Measurements from ENCODE around the gene AFTPH. TPM values are rescaled to one million over a fixed set of nuclear protein-coding genes. Genes with fewer than 3 reads are reported as not detected.

Gene AFTPH
- total RNA-seq, 1 donor from 2014 or later = 13.1 TPM

DNA sequence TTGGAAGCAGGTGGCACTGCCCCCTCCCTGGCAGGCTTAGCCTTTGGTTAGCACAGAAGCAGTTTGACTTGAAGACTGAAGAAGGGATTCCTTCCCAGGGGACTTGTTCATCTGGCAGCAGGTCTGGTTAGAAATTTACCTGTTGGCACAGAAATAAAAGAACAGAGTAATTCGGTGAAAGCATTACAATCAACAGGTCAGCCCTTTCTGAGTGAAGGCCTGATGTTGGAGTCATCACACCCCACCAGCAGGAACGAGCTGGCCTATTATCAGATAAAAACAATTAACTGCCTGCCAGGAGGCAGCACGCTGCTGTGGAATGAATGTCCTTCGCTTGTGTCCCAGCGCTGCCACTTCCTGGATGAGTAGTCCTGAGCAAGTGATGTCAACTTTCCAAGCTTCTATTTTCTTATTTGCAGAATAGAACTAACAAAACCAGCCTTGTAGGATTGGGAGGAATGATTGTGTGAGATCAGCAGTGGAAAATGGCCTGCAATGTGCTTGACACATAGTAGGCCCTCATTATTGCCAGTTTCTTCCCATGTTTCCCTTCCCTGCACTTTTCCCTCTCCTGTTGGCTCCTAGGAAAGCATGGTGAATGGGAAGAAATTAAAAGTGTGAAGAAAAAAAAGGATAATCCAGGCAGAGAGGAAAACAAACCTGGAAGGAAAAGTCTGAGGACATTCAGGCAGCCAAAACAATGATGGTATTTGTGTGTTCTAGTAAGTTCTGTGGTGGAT, 41.2 kb upstream of the AFTPH start:
- TF ChIP-seq, protein P1, sequence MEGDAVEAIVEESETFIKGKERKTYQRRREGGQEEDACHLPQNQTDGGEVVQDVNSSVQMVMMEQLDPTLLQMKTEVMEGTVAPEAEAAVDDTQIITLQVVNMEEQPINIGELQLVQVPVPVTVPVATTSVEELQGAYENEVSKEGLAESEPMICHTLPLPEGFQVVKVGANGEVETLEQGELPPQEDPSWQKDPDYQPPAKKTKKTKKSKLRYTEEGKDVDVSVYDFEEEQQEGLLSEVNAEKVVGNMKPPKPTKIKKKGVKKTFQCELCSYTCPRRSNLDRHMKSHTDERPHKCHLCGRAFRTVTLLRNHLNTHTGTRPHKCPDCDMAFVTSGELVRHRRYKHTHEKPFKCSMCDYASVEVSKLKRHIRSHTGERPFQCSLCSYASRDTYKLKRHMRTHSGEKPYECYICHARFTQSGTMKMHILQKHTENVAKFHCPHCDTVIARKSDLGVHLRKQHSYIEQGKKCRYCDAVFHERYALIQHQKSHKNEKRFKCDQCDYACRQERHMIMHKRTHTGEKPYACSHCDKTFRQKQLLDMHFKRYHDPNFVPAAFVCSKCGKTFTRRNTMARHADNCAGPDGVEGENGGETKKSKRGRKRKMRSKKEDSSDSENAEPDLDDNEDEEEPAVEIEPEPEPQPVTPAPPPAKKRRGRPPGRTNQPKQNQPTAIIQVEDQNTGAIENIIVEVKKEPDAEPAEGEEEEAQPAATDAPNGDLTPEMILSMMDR (IDR thresholded peaks at IDR 0.05; ENCODE audit: unreplicated experiment) = no peak
- DNase-seq (ENCODE audit: low spot score) = no peak
- H3K9me3 Mint-ChIP-seq (ENCODE audit: unreplicated experiment) = no peaks in the 10 kb centered on the region
- no peaks in the 10 kb centered on the region for H3K36me3 Mint-ChIP-seq (ENCODE audit: low read depth, unreplicated experiment)
- peaks cover 15% of the 10 kb centered on the region for H3K4me1 Mint-ChIP-seq (ENCODE audit: unreplicated experiment)
- H3K27ac Mint-ChIP-seq (ENCODE audit: unreplicated experiment) = no peak overlapping the region
- H3K4me3 Mint-ChIP-seq (ENCODE audit: unreplicated experiment) = no peak overlapping the region
- no peaks in the 10 kb centered on the region for H3K27me3 Mint-ChIP-seq (ENCODE audit: unreplicated experiment)

DNA sequence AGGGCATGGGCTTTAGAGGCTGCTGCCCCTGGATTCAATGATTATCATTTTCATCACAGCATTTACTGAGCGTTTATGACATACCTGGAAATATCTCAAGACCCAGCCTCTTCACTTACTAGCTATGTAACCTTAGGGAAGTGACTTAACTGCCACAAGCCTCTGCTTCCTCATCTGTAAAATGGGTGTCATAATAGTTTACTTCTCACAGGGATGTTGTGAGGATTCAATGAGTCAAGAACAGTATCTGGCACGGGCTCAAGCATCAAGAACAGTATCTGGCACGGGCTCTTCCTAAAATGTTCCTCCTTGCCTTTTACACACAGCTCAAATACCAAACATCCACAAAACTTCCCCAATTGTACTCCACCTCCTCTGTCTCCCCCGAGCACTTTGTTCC, 38.8 kb upstream of the AFTPH start:
- no peaks in the 10 kb centered on the region for H3K36me3 Mint-ChIP-seq (ENCODE audit: low read depth, unreplicated experiment)
- DNase-seq (ENCODE audit: low spot score) = no peak

DNA sequence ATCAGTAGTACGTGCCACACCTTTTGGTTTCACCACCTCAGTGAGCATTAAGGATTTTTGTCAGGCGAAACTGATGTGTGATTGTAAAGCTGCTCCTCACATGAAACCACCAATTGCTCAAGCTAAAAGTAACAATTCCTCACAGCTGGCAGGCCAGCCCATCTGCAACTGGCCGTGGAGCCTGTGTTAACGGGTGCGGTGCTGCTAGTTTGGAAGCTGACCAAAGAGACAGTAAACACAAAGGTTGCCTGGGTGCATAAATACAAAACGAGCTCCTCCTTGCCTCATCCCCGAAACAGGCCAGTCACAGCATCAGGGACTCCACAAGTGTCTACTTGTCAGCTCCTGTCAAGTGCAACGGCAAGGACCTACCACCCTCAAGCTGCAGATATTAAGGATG, 38.2 kb upstream of the AFTPH start:
- no peak overlapping the region for H3K4me3 Mint-ChIP-seq (ENCODE audit: unreplicated experiment)
- no peak overlapping the region for H3K27ac Mint-ChIP-seq (ENCODE audit: unreplicated experiment)
- no peaks in the 10 kb centered on the region for H3K9me3 Mint-ChIP-seq (ENCODE audit: unreplicated experiment)
- no peak for DNase-seq (ENCODE audit: low spot score)
- H3K27me3 Mint-ChIP-seq (ENCODE audit: unreplicated experiment) = no peaks in the 10 kb centered on the region
- TF ChIP-seq, protein P1 (IDR thresholded peaks at IDR 0.05; ENCODE audit: unreplicated experiment) = no peak
- no peaks in the 10 kb centered on the region for H3K36me3 Mint-ChIP-seq (ENCODE audit: low read depth, unreplicated experiment)
- peaks cover 40% of the 10 kb centered on the region for H3K4me1 Mint-ChIP-seq (ENCODE audit: unreplicated experiment)

More for the DNA sequence above, 38.8 kb upstream of the AFTPH start:
- H3K4me3 Mint-ChIP-seq (ENCODE audit: unreplicated experiment) = no peak overlapping the region
- TF ChIP-seq, protein P1 (IDR thresholded peaks at IDR 0.05; ENCODE audit: unreplicated experiment) = no peak
- peaks cover 38% of the 10 kb centered on the region for H3K4me1 Mint-ChIP-seq (ENCODE audit: unreplicated experiment)
- H3K27ac Mint-ChIP-seq (ENCODE audit: unreplicated experiment) = no peak overlapping the region
- H3K9me3 Mint-ChIP-seq (ENCODE audit: unreplicated experiment) = no peaks in the 10 kb centered on the region
- H3K27me3 Mint-ChIP-seq (ENCODE audit: unreplicated experiment) = no peaks in the 10 kb centered on the region

DNA sequence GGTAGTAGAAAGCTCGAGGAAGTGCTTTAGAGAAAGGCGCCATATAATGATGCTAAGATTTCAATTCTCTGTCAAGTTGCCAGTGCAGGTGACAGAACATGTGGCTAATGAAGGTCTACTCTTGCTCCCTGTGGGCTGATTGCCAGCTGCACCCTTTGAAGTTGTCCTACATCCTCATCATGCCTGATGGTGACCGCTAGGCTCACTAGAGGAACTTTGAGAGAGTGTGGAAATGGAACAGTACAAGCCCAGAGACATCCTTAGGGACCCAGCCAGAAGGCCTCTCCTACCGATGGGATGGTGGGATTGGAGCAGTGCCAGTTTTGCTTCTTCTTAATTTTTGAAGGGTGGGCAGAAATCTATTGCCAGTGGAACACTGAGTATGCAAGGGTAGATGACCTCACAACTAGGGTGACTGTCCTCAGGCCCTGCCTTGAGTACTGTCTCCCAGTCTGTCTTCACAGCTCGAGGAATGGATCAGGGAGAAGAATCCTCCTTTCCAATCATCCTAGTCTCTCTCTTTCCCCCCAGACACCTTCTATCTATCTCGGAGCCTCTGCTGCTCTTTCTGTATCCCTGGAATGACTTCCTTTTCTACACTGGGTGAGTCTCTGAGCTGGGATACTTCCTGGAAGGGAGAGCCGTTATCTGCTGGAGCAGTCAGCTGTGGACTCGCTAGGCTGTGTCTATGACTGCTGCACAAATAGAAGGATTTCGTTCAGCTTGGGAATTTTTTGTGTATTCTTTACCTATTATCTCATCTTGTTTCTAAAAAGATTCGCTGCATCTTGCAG, 36.7 kb upstream of the AFTPH start:
- no peak for DNase-seq (ENCODE audit: low spot score)
- TF ChIP-seq, protein P1 (IDR thresholded peaks at IDR 0.05; ENCODE audit: unreplicated experiment) = no peak
- Mint-ChIP-seq H3K36me3 (ENCODE audit: low read depth, unreplicated experiment) (no peaks in the 10 kb centered on the region), H3K27ac (ENCODE audit: unreplicated experiment) (peak overlapping the region; percentile 25), H3K9me3 (ENCODE audit: unreplicated experiment) (no peaks in the 10 kb centered on the region), H3K27me3 (ENCODE audit: unreplicated experiment) (no peaks in the 10 kb centered on the region), H3K4me1 (ENCODE audit: unreplicated experiment) (peaks cover 50% of the 10 kb centered on the region), H3K4me3 (ENCODE audit: unreplicated experiment) (no peak overlapping the region)
